GM23248 (cell line): ENCODE data around the gene SIM1. TPM values are rescaled to one million over a fixed set of nuclear protein-coding genes. Genes with fewer than 3 reads are reported as not detected.

Source experiments
- DNase-seq: peaks from one replicate; pipeline ENCODE4 v3.0.0-alpha.2; 2015
- H2AFZ ChIP-seq: fragments of 200-600 bp; sonication (generic); 2 replicates; pipeline ENCODE4 v1.6.1; 2016; ENCODE audit warnings: antibody characterized with exemption
- H3F3A ChIP-seq: fragments of 200-600 bp; sonication (generic); 2 replicates; pipeline ENCODE4 v1.6.1; 2016; ENCODE audit warnings: mild to moderate bottlenecking, antibody characterized with exemption, mixed run types; ENCODE audit not compliant: insufficient read depth
- H3K27ac ChIP-seq: fragments of 200-600 bp; sonication (generic); 2 replicates; pipeline ENCODE4 v1.5.1; 2016; ENCODE audit warnings: mild to moderate bottlenecking
- H3K27me3 ChIP-seq: fragments of 200-600 bp; sonication (generic); replicated peaks from 2 replicates; pipeline ENCODE4 v1.6.1; 2016; ENCODE audit warnings: mild to moderate bottlenecking; ENCODE audit not compliant: insufficient read depth
- H3K36me3 ChIP-seq: fragments of 200-600 bp; sonication (generic); 2 replicates; pipeline ENCODE4 v1.6.1; 2016; ENCODE audit warnings: low read depth, mild to moderate bottlenecking
- H3K4me1 ChIP-seq: fragments of 200-600 bp; sonication (generic); 2 replicates; pipeline ENCODE4 v1.6.1; 2016; ENCODE audit warnings: mild to moderate bottlenecking; ENCODE audit not compliant: insufficient read depth
- H3K4me2 ChIP-seq: fragments of 200-600 bp; sonication (generic); one replicate; pipeline ENCODE4 v1.6.1; 2016; ENCODE audit warnings: mild to moderate bottlenecking; ENCODE audit not compliant: unreplicated experiment
- H3K4me3 ChIP-seq: fragments of 200-600 bp; sonication (generic); 2 replicates; pipeline ENCODE4 v1.5.1; 2016; ENCODE audit warnings: mild to moderate bottlenecking
- H3K79me2 ChIP-seq: fragments of 200-600 bp; sonication (generic); 2 replicates; pipeline ENCODE4 v1.6.1; 2016; ENCODE audit warnings: mild to moderate bottlenecking; ENCODE audit not compliant: insufficient read depth
- H3K9ac ChIP-seq: fragments of 200-600 bp; sonication (generic); 2 replicates; pipeline ENCODE4 v1.6.1; 2016; ENCODE audit warnings: mild to moderate bottlenecking
- H3K9me2 ChIP-seq: fragments of 200-600 bp; sonication (generic); 2 replicates; pipeline ENCODE4 v1.6.1; 2016; ENCODE audit warnings: mixed run types, mild to moderate bottlenecking, moderate library complexity; ENCODE audit not compliant: insufficient read depth
- H3K9me3 ChIP-seq: fragments of 200-600 bp; sonication (generic); one replicate; pipeline ENCODE4 v1.6.1; 2017; ENCODE audit warnings: low read depth
- H4K20me1 ChIP-seq: fragments of 200-600 bp; sonication (generic); 2 replicates; pipeline ENCODE4 v1.6.0; 2016; ENCODE audit not compliant: insufficient read depth
- EZH2 ChIP-seq: fragments of 200-600 bp; sonication (generic); IDR thresholded peaks from 2 replicates; pipeline ENCODE4 v1.6.1; 2018; ENCODE audit warnings: antibody characterized with exemption, mild to moderate bottlenecking; ENCODE audit not compliant: insufficient read depth, poor library complexity, severe bottlenecking
- EZH2phosphoT487 ChIP-seq: fragments of 200-600 bp; sonication (generic); IDR thresholded peaks from 2 replicates; pipeline ENCODE4 v1.6.1; 2018; ENCODE audit warnings: antibody characterized with exemption, moderate library complexity, mild to moderate bottlenecking, low read depth; ENCODE audit not compliant: insufficient read depth
- WGBS, 2 experiments: methylation state at CpG; one replicate each; pipeline ENCODE4 v1.1.6; 2015 to 2017; ENCODE audit warnings: low lambda C conversion rate in 2 of 2, low coverage in 1 of 2; ENCODE audit errors: missing lambda C conversion rate in 2 of 2; 5-methylcytosine and 5-hydroxymethylcytosine counted together
- in situ Hi-C: fragments of 300-500 bp; cut with MboI; formaldehyde crosslinking; loops from 2 replicates; pipeline ENCODE4 v1.15.0; 2020
- polyA plus RNA-seq: library from polyadenylated mRNA; unstranded; fragments of >200 nt; fragmentation: Nextera tagmentation; extraction: Ambion mirVana; gene quantifications from 2 replicates; pipeline ENCODE4 v1.2.1, GENCODE V29; 2016
- total RNA-seq: library from RNA; depleted of rRNA; stranded (reverse); fragments of >200 nt; shearing (Covaris generic); gene quantifications from 2 replicates; pipeline ENCODE4 v1.2.3, GENCODE V29; 2014

Gene SIM1
- total and polyA plus RNA-seq, 2 experiments from 2014 or later, result 1.5 to 1.6 TPM

DNA sequence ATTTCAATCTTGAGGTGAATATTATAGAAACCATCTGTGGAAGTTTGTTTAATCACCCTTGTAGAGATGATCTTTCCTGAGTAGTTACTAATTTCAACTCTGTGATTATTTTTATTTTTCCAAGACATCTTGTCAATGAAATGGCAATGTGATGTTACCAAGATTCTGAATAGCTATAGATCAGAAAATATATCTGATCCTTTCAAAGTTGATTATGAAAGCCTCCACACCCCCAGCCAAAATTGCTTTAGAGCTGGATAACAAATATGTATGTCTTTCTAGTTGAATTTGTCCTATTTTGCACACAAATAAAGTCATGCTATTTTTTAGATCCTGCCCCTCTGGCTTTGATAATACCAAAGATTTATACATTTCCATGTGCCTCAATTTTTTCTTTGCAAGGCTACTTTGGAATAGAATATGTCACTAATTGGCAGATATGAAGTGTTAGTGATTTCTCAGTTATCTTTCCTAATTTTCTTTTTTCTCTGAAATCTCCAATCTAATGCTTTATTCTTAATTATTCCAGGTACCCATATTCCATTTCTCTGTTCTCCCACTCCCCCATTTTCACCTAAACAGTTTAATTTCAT, 5.0 kb downstream of the SIM1 start:
- Histone ChIP-seq H3K9me2 (no peaks in the 10 kb centered on the region), H2AFZ (no peak overlapping the region), H3K27ac (no peak overlapping the region), H3K9me3 (no peaks in the 10 kb centered on the region), H3K4me2 (no peak overlapping the region), H3K9ac (no peak overlapping the region), H3K79me2 (no peaks in the 10 kb centered on the region), H3K4me1 (peaks cover 14% of the 10 kb centered on the region; the same call in 1 of the 2 replicates), H3K36me3 (no peaks in the 10 kb centered on the region), H4K20me1 (no peaks in the 10 kb centered on the region), H3K4me3 (no peak overlapping the region), H3K27me3 (no peaks in the 10 kb centered on the region), H3F3A (peaks cover 18% of the 10 kb centered on the region; the same call in 1 of the 2 replicates)
- DNase-seq, result no peak
- in situ Hi-C loops, result no loop called here
- TF ChIP-seq EZH2phosphoT487, result no peak
- no peak for TF ChIP-seq EZH2

DNA sequence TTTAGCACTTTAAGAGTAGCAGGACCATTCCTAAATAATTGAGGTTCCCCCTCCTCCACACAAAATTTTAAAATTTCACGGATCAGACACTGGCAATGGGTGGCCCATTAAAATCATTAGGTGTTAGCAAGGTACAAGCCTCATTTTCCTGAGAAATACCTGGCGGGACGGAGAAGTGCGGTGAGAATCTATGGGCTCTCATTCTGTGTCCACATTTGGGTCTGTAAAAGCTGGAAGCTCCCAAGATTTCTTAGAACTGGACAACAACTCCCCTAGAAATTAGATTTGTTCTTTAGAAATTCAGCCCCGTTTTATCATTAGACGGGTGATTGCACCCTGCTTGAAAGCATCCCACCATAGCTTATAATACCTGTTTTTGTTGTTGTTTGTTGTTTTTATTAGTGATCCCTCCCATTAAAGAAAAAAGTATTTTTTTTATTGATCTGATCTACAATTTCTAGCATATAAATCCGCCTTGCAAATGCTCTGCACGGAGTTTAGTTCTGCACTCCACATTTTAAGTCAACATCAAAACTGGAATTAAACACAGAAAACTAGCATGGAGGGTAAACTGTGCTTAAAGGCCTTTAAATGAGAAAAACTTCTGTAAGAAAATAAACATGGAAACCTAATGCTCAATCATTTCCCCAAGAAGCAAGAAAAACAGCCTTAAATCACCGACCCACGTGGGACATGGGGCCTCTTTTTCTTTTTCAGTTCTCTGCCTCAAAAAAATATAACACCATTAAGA, 5.7 kb downstream of the SIM1 start:
- peaks cover 14% of the 10 kb centered on the region; the same call in 1 of the 2 replicates for H3K4me1 ChIP-seq
- H3K9ac ChIP-seq, result no peak overlapping the region
- H3K4me2 ChIP-seq, result no peak overlapping the region
- peaks cover 18% of the 10 kb centered on the region; the same call in 1 of the 2 replicates for H3F3A ChIP-seq
- H3K79me2 ChIP-seq, result no peaks in the 10 kb centered on the region
- no peak for DNase-seq
- H3K9me3 ChIP-seq, result no peaks in the 10 kb centered on the region
- no peak overlapping the region for H3K27ac ChIP-seq
- in situ Hi-C loops, result no loop called here
- no peaks in the 10 kb centered on the region for H4K20me1 ChIP-seq
- 91% methylated on average over 10 of the region's 10 CpGs for WGBS, 2 experiments
- no peaks in the 10 kb centered on the region for H3K9me2 ChIP-seq
- TF ChIP-seq EZH2phosphoT487 (no peak), EZH2 (no peak)
- no peaks in the 10 kb centered on the region for H3K36me3 ChIP-seq
- no peak overlapping the region for H2AFZ ChIP-seq
- no peaks in the 10 kb centered on the region for H3K27me3 ChIP-seq
- no peak overlapping the region for H3K4me3 ChIP-seq

DNA sequence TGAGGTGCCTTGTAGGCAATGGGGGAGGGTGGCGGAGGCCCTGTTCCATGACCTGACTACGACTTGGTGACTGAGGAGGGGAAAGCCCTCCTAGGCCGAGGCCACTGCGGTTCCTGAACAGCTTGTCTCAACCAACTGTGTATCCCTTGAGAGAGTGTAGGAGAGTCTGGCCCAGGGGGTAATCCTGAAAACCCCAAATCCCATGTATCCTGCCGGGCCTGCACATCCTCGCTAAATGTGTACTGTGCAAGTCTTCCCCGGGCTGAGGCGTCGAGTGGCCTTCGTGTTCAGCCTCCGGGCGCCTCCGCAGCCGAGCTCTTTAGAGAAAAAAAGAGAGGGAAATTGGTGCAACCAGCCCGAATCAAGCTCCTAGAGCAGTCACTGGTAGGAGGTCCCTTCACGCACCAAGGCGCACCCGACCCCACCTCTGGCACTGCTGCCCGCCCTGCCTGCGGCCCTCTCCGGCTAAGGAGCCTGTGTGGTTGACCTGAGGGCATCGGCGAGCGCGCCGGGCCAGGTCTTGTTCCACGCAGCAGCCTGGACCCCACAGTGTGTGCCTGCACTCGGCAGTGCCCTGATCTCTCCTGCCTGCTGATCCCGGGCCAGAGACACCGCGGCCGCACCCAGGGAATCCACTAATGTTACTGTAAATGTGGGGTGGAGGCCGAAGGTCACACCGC, 7.3 kb downstream of the SIM1 start:
- Histone ChIP-seq H3F3A (peaks cover 8% of the 10 kb centered on the region; the same call in 1 of the 2 replicates), H2AFZ (no peak overlapping the region), H3K27ac (no peak overlapping the region), H3K9me2 (no peaks in the 10 kb centered on the region), H4K20me1 (no peaks in the 10 kb centered on the region), H3K79me2 (no peaks in the 10 kb centered on the region), H3K9me3 (no peaks in the 10 kb centered on the region), H3K4me2 (no peak overlapping the region), H3K27me3 (no peaks in the 10 kb centered on the region), H3K4me3 (no peak overlapping the region), H3K4me1 (0 out of 2 replicates have a peak, but pooled peaks cover 5% of the 10 kb centered on the region), H3K36me3 (no peaks in the 10 kb centered on the region), H3K9ac (no peak overlapping the region)
- no peak for TF ChIP-seq EZH2
- no peak for TF ChIP-seq EZH2phosphoT487
- 93 to 95% methylated on average over 30 to 34 of the region's 34 CpGs for WGBS, 2 experiments
- no peak for DNase-seq
- in situ Hi-C loops, result no loop called here

DNA sequence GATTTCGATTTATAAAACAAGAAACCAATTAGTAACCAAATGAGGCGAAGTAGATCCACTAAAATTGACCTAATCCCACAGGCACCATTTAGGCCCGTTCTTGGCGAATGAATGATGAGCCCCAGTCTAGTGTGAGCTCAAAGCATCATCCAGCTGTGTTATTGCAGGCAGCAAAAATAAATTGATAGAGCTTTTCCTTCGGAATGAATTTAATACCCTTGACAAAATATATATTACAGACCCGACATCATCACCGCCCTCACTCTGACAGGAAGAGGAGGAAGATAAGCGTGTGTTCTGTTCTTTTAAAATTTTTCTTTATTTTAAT, 7.8 kb downstream of the SIM1 start:
- Histone ChIP-seq H3K9ac (no peak overlapping the region), H3F3A (peaks cover 2% of the 10 kb centered on the region; the same call in 1 of the 2 replicates), H4K20me1 (no peaks in the 10 kb centered on the region), H3K27me3 (no peaks in the 10 kb centered on the region), H3K9me2 (no peaks in the 10 kb centered on the region), H3K9me3 (no peaks in the 10 kb centered on the region), H3K27ac (no peak overlapping the region), H3K4me2 (no peak overlapping the region), H3K4me3 (no peak overlapping the region), H3K36me3 (no peaks in the 10 kb centered on the region), H2AFZ (no peak overlapping the region), H3K79me2 (no peaks in the 10 kb centered on the region), H3K4me1 (no peaks in the 10 kb centered on the region)
- in situ Hi-C loops, result no loop called here
- DNase-seq, result no peak
- WGBS, 2 experiments, result 95 to 96% methylated on average over 8 of the region's 8 CpGs
- no peak for TF ChIP-seq EZH2
- no peak for TF ChIP-seq EZH2phosphoT487
